HG03103 (cell line): Measurements from ENCODE around the gene CUL9.

ENCODE experiments used
- ATAC-seq: cut with Tn5 transposase; IDR thresholded peaks from one replicate; pipeline ENCODE4 v1.9.1; 2021; ENCODE audit warnings: low read depth; ENCODE audit not compliant: unreplicated experiment

CUL9 gene

DNA sequence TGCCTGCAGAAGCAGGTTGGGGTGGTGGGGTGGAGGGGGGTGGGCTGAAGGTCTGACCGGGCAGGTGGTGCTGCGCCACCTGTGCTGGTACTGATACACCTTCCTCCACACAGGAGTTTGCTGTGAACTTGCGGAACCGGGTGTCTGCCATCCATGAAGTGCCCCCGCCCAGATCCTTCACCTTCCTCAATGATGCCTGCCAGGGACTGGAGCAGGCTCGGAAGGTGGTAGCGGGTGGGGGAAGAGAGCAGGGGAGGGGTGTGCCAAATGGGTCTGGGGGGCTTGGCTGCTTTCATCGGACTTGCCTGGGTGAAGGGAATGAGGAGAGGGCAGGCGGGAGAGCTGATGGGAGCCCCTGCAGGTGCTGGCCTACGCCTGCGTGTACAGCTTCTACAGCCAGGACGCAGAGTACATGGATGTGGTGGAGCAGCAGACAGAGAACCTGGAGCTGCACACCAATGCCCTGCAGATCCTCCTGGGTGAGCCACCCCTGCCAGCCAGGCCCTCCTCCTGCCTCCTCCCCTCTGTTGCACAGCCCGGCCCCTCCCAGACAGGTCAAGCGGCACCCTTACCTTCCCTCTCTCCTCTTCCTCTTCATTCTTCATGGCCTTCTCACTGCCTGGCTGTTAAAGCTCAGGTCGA is 40.5 kb downstream of the CUL9 start:
- no peak for ATAC-seq

DNA sequence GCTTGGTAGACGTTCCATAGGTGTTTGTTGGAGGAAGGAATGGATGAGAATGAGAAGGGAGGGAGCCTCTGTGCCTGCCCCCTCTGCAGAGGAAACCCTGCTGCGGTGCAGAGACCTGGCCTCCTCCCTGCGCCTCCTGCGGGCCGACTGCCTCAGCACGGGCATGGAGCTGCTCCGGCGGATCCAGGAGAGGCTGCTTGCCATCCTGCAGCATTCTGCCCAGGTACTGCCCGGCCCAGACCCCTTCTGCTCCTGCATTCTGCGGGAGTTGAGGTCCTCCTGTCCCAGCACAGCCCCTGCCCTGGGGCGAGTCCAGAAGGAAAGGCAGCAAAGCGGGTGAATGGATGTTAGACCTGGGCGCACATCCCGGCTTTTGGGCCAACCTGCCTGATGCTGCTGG is 41.2 kb downstream of the CUL9 start:
- ATAC-seq, result no peak

DNA sequence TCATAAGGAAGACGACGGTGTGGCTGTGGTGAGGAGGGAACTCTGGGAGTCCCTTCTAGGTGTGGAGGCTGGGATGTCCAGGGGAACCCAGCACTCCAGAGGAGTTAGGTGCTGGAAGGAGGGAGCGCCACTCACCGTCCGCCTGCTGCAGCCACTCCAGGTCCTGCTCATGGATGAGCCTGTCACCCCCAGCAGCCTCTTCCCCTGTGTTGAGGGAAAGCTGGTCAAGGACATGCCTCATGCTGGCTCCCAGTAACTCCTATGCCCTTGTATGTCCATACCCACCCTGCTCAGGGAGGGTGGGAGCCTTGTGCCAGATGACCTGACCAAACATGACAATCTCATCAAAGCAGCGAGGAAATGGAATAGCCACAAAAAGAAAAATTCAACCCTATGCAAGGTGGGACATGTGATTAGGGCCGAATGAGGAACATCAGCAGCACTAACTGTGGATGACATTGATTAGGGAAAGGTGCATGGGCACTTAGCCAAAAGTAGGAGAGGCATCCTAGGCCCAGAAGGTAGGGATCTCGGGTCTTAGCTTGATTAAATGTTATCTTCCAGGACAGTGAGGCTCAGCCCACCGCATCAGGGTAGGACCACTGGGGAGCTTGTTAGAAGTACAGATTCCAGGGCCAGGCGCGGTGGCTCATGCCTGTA is 44.3 kb downstream of the CUL9 start:
- ATAC-seq, result no peak

DNA sequence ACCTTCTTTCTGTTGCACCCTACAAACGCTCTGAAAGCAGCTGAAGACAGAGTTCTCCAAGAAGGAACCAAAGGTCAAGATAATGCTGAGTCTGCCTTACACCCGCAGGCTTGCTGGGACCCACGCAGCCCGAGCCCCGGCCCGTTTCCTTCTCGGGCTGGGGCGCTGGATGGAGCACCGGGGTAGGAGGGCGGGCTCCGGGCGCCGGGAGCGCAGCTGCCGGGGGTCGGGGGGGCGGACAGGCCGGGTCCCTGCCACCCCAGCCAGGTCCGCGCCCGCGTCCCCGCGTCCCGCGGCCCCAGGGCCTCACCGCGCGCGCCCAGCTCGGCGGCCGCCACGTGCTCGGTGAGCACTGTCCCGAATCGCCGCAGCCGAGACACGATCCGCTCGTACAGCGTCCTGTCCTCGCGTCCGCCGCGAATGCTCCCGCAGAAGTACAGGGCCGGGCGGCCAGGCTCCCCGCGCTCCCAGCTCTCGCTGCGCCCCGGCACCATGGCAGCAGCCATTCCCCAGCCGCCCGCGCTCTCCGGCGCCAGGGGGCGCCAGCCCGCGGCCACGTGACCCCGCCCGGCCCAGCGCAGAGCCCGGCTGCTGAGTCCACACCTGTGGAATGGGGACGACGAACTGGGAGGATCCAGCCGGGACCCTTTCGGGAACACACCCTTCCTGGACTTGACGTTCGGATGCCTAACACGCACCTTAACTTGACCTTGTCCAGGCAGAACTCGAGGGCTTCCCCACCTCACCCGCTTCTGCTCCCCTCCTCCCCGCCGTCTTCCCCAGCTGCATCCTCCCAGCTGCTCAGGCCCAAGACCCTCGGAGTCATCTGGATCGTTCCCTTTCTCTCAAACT is 47.2 kb downstream of the CUL9 start, which contains the start of gene DNPH1:
Gene DNPH1, minus strand, starts transcription at position 531 of the 852 bp plus-strand sequence. Its CDS starts 25 bp downstream, at position 506.
- ATAC-seq, result peak; percentile 73

DNA sequence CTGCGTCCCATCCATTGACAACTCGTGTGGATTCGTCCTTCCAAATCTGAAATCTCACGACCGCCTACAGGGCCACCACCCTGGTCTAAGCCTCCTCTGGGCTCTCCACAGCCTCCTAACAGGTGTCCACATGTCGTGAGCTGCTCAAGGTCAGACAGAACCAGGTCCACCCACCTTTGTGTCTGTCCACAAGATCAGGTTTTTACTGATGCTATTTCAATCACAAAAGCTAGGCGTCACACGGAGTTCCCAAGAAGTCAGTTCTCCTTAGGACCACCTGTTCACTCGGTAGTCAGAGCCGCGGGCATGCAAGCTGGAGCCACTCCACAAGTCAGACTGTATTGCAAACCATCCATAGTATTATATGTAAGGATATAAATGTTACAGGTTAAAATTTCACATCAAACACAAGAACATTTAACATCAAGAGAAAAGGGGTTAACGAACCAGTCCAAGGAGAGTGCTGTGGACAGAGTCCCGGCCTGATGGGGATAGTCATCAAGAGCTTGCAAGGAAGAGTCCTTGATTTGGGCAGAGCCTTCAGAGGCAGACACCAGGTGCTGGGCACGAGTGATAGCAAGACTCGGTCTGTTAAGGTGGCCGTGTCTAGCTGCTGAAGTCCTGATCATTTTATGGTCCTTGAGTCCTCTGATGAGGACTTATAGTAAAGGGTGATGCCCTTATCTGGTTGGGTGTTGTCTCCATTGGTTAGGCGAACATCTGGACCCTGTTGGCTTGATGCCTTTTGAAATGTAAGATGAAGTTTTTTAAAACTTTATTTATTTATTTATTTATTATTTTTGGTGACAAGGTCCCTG is 48.0 kb downstream of the CUL9 start:
- ATAC-seq, result no peak

DNA sequence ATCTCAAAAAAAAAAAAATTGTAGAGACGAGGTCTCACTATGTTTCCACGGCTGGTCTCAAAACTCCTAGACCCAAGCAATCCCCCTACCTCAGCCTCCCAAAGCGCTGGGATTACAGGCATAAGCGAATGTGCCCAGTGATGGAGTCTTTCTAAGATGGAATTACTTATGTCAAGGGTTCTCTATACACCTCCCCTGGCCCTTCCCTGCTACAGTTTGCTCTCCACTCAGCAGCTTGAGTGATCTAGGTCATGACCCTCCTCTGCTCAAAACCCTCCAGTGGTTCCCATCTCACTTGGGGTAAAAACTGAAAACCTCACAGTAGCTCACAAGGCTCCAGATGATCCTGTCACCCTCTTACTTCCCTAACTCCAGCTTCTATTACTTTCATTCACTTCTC is 49.1 kb downstream of the CUL9 start:
- ATAC-seq, result no peak

DNA sequence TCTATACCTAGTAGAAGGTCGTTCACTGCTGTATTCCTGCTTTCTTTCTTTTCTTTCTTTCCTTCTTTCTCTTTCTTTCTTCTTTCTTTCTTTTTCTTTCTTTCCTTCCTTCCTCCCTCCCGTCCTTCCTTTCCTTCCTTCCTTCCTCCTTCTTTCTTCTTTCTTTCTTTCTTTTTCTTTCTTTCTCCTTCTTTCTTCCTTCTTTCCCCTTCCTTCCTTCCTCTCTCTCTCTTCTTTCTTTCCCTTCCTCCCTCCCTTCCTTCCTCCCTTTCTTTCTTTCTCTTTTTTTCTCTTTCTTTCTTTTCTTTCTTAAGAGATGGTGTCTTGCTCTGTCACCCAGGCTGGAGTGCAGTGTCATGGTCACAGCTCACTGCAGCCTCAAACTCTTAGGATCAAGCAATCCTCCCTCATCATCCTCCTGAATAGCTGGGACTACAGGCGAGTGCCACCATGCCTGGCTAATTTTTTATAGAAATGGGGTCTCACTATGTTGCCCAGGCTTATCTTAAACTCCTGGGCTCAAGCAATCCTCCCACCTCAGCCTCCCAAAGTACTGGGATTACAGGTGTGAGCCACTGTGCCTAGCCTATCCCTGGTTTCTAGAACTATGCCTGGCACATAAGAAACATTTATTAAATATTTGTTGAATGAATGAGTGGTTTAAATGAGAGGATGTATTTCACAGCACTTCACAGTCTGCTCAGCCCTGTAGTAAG is 49.9 kb downstream of the CUL9 start:
- no peak for ATAC-seq

DNA sequence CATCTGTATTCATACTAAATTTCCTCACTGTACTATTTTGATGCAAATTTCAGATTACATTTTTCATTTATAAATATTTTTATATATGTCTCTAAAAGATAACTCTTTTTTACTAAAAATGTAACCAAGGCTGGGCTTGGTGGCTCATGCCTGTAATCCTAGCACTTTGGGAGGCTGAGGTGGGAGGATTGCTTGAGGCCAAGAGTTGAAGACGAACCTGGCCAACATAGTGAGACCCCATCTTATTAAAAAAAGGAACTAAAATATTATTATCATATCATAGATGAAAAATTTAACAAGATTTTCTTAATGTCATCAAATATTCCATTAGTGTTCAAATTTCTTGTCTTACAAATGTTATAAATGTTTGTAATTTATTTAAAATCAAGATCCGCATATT is 53.8 kb downstream of the CUL9 start:
- ATAC-seq, result no peak

DNA sequence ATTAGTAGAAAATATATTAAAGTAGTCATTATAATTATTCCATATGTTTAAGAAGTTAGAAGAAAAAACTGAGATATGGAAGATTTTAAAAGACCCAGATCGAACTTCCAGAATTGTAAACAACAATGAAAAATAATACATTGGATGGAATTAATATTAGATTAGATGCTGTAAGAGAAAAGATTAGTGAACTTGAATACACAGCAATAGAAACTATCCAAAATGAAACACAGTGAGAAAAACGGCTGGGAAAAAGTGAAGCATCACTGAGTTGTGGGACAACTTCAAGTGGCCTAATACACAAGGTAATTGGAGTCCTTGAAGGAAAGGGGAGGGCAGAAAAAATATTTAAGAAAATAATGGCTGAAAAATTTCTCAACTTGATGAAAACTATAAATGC is 57.1 kb downstream of the CUL9 start:
- no peak for ATAC-seq

DNA sequence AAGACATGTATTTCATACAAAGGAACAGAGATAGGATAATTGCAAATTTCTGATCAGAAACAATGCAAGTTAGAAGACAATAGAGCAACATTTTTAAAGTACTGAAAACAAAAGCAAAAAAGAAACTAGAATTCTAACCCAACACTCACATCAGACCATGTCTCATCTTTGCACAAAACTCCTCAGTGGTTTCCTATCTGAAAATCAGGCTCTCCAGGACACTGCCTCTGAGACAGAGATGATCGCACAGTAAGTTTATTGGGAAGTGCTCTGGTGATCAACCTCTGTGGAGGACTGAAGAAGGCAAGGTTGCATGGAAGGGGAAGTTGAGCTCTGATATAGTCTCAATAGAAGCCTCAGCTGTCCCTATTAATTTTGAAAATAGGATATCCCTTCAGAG is 59.0 kb downstream of the CUL9 start:
- ATAC-seq, result no peak

DNA sequence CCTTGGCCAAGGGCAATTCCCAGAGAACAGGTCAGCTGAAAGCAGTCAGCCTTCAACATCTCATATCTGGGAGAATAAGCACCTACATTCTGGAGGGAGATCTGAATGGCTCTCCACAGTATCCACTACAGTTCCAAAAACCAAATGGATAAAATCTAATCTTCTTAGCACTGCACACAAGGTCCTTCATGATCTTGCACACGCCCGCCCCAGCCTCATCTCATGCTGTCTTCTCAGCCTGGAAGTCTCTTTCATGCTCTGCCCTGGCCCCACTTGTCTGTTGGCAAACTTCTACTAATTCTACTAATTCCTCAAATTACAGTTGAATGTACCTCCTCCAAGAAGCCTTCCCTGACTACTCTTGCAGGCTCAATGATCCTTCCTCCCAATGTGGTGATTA is 59.5 kb downstream of the CUL9 start:
- ATAC-seq, result no peak

DNA sequence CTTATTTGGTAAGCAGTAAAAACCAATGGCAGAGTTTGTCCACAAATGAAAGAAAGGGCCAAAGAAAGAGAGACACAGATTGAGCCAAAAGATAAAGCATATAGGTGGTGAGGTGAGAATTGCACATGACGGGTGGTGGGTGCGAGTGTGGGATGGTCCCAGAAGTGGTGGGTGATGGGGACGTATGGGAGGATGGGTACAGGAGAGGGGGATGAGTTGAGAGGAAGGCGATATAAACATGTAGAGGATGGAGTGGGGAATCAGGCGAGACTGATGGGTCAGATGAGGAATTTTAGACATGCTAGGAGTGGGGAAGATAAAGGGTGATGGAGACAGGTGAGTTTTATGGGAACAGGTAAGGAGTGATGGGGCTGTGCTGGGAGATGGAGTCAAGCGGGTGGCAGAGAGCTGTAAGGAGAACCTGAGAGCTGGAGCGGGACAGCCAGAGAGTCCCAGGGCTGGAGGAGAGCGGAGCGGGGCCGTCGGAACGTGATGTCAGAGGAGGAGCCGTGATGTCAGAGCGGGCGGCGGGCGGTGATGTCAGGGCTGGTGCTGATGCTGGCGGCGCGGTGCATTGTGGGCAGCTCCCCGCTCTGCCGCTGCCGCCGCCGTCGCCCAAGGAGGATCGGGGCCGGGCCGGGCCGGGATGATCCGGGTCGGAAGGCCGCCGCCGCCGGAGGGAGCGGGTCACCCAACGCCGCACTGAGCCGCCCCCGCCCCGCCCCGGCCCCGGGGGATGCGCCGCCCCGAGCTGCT is 61.1 kb downstream of the CUL9 start, which contains the start of gene TTBK1:
Gene TTBK1, plus strand, starts transcription at position 574 of the 756 bp plus-strand sequence. CDS start 3,180 bp downstream, outside the sequence.
- no peak for ATAC-seq

DNA sequence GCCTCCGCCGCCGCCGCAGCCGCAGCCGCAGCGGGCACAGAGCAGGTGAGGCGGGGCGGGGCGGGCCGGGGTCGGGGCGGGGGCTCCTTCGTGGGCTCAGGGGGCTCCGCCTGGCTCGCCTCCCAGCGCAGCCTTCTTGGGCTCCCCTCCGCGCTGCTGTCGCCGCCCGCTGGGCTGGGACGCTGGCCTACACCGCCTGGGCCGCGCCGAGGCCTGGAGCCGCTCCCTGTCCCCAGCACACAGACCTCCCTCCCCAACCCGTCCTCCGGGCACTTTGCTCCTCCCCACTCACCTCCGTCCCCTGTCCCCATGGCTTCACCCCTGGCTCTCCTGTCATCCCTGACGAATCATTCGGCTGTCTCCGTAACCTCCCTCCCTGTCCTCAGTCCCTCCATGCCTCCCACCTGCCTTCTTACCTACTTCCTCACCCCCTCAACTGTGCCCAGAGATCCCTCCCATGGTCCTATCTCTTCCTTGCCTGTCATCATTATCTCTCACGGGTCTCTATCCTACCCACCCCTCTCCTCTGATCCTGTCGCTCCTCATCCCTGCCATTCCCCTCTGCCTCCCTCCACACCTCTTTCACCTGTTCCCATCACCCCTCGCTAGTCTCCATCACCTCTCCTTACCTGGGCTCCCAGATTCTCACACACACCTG is 61.8 kb downstream of the CUL9 start:
- no peak for ATAC-seq

DNA sequence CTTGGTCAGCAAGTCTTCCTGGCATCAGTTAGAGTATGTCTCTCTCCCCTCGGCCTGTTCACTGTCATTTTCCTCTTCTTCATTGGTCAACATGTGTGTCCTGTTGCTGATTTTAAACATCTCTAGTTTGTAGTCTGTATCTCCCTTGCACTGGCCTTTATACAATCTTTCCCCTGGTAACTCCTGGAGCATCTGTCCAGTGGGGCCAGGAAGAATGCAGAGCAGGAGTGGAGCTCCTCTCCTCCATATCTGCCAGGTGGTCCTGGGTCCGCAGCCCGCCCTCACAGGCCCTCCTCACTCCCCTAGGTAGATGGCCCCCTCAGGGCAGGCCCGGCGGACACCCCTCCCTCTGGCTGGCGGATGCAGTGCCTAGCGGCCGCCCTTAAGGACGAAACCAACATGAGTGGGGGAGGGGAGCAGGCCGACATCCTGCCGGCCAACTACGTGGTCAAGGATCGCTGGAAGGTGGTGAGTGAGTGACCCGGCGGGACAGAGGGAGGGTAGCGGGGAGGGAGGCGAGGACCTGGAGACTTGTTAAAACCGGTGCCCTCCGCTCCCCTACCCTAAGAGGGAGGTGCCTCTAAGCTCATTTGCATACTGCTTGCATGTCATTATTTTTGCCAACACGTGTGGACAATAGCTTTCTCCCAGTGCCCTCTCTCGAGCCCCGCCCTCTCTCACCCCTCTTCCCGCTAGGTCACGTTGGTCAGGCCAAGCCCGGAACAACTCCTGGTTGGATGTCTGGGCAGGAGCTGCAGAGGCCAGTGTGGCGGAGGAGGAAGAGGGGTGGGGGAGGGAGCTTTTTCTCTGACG is 64.5 kb downstream of the CUL9 start:
- no peak for ATAC-seq

DNA sequence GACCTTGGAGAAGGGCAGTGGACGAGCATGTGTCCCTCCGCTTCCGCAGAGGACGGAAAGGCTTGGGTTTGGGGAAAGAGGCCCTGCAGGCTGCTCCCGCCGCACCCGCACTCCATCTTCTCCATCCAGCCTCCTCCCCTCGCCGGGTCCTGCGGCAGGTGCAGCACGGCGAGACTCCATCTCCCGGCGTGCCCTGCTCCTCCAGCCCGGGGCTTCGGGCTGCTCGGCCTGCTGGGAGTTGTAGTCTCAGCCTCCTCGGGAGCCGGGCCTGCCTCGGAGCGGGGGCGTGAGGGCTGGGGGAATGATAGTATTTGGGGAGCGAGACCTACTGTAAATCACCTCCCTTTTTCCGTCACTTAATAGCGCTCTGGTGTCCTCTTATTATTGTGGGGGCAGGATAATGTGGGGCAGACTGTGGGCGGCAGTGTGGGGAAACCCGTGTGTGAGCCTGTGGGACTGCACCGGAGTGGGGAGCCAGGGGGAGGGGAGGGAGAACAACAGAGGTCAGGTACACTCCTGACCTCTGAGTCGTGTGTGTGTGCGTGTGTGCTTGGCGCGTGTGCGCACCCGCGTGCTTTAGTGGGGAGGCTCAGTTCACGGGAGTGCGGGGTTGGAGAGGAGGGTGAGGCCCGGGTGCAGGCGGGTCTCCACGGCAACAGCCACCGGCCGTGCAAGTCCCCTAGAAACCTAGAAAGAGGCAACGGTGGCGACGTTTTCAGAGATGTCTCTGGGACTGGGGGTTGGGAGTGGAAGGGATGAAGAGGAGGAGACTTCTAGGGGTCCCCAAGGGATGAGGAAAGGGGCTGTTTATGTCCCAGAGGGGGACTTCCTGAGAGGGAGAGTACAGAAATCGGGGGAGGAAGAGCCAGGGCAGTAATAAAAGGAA is 65.4 kb downstream of the CUL9 start:
- ATAC-seq, result peak; percentile 76

DNA sequence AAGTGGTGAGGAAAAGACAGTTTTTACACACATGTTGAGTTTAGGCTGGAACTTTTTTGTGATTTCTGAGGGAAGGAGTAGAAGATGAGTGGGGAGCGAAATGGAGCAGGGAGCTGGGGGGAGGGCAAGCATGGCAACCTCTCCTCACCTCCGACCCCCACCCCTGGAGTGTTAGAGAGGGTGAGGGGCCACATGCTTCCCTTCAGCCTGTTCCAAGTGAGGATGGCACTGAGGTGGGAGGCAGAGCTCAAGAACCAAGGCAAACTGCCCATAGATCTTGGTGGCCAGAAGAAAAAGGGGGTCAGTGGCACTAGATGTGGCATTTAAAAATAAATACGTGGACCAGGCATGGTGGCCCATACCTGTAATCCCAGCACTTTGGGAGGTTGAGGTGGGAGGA is 66.1 kb downstream of the CUL9 start:
- ATAC-seq, result no peak

DNA sequence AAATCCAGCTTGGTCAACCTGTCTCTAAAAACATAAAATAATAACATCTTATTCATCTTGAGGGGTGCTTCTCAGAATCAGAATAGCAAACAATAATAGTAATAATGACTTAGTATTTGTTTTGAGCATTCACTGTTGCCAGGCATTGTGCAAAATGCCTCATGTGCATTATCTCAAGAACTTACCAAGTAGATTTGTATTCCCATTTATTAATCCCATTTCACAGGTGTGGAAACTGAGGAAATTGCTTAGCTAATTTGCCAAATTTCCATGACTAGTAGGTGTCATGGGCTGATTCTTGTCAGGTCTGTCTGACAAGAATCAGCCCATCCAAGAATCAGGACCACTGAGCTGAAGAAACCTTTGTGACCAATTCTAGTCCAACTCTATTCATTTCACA is 66.8 kb downstream of the CUL9 start:
- ATAC-seq, result no peak
